HCEC 1CT (cell line): ENCODE data around the gene ULK4.

Source experiments
- DNase-seq: peaks from one replicate; pipeline ENCODE4 v3.0.0-alpha.2; 2017

Gene ULK4

DNA sequence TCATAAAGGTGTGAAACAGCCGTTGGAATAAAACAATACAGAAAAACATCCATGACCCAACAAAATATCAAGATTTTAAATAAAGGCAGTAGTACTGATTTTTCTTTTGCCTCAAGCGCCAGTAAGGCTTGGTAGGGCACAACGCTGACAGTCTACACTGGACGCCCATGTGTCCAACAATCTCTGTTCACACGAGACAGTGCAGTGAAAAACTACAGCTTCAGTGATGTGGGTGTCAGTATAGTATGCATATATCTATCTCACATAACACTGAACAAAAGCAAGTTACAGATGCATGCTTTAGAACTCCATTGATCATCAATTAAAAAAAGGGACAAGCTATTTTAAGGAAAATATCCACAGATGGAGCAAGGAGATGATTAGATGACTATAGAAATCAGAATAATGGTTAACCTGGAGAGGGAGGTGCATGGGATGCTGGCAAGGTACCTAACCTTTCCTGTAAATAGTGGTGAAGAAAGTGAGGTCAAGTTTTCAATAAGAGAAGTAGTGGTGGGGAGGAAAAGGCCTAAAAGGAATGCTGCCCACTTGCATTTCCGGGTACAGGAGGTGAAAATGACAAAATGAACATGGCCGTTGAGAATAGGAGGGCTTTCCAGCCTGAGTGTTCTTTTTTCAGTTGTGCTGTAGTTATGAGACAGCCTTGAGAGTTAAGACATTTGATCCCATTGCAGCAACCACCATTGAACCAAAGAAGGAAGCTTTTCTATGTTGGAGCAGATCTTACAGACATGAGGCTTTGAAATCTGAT lies 719.9 kb downstream of the ULK4 start:
- no peak for DNase-seq

GRCh38 chr3:41241161-41241560 lies 720.7 kb downstream of the ULK4 start:
- DNase-seq, result no peak

- DNase-seq, result no peak
Measured at GRCh38 chr3:41239587-41239986, 722.3 kb downstream of the ULK4 start.

DNA sequence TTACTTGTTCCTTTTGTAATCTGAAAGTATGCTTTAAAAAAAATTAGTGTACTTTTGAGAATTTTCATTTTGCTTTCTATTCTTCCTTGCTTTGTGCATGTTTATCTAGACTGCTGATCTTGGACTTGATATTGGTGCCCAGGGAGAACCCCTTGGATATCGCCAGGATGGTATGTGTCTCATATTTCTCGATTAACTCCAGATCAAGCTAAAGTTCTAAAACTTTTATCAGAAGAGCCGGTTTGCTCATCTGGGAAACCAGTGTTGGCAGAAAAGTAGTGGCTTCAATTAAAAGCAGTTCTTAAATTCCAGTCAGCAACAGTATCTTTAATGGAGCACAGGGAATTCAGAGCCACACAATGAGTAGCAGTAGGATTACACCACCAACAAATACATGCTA lies 724.0 kb downstream of the ULK4 start:
- no peak for DNase-seq

DNA sequence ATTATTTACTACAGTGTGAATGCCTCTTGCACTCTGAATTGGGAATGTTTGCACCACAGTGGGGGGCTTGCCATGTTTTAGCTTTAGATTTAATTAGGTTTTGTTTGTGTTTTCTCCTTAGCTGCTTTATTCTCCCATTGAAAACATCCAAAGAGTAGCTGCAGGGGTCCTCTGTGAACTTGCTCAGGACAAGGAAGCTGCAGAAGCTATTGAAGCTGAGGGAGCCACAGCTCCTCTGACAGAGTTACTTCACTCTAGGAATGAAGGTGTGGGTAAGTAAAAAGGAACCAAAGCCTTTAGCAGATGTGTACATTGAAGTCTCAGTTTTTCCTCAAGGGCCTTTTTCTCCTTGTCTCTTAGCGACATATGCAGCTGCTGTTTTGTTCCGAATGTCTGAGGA lies 725.7 kb downstream of the ULK4 start:
- DNase-seq, result no peak

DNA sequence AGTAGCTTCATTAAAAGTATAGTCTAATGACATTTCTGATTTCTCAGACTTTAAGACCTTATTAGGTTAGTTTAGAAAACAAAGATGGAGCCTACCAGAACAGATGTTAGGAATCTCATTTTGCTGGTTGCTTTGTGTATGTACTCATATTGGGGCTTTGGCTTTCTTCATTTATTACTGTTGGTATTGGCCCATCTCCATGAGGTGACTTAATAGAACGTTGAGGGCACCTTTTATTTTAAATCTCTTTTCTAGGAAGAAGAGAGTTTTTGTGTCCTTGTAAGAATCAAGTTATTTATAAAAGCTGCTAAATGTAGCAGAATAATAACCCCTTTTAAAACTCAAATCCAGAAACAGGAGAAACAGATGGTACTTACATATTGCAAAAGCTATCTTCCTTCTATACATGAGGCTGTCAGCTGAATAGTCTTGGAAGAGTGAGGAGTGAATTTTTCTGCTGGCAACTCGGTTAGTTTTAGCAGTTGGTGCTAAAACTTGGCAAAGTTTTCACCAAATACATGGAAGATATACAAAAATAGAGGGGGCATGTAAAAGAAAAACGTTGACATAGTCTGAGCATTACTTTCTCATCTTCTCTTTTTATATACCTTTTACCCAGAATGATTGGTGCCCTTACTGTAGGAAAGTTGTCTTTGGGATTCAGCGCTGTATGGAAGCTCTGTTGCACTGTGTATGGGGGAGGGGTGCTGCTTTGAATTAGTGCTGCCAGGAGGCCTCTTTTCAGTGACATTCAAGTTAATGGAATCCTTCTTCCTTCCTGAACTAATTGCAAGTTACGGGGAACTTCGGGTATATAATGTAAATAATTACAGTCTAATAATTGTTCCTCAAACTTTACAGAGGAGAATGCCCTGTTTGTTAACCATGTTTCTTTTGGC lies 726.8 kb downstream of the ULK4 start:
- peak; percentile 18 for DNase-seq

DNA sequence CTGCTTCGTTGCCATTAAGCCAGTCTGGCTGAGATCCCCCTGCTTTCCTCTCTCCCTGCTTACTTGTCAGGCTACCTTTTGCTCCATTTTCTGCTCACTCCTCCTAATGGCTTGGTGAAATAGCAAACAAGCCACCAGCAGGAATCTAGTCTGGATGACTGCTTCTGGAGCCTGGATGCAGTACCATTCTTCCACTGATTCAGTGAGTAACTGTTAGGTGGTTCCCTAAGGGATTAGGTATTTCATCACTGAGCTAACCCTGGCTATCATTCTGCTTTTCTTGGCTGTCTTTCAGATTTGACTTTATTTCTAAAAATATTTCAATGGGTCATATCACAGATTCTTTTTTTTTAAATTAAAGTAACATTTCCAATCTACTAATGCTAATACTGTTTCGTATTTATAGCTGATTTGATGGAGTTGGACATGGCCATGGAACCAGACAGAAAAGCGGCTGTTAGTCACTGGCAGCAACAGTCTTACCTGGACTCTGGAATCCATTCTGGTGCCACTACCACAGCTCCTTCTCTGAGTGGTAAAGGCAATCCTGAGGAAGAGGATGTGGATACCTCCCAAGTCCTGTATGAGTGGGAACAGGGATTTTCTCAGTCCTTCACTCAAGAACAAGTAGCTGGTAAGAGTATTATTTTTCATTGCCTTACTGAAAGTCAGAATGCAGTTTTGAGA lies 737.6 kb downstream of the ULK4 start:
- DNase-seq, result peak; percentile 85

- DNase-seq, result no peak
Measured at GRCh38 chr3:41223691-41224090, 738.2 kb downstream of the ULK4 start.

GRCh38 chr3:41223078-41223477 lies 738.8 kb downstream of the ULK4 start:
- no peak for DNase-seq

DNA sequence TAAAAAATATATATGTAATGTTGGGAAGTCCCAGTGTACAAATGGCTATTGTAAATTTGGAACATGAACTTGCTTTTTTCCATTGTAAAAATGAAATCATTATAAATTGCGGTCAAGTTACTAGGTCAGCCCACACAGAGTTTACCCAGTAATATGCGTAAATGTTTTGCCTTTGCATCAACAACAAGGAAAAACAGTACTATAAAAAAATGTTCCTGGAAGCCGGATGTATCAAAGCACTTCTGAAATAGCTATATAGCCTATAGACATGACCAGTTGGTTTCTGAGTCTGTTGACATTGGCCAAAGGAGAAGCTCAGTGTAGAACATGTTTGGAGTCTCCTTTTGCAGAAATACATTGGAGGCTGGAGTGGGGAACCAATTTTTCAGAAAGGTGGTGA lies 739.4 kb downstream of the ULK4 start:
- DNase-seq, result no peak

- DNase-seq, result no peak
Measured at GRCh38 chr3:41222012-41222411, 739.9 kb downstream of the ULK4 start.

DNA sequence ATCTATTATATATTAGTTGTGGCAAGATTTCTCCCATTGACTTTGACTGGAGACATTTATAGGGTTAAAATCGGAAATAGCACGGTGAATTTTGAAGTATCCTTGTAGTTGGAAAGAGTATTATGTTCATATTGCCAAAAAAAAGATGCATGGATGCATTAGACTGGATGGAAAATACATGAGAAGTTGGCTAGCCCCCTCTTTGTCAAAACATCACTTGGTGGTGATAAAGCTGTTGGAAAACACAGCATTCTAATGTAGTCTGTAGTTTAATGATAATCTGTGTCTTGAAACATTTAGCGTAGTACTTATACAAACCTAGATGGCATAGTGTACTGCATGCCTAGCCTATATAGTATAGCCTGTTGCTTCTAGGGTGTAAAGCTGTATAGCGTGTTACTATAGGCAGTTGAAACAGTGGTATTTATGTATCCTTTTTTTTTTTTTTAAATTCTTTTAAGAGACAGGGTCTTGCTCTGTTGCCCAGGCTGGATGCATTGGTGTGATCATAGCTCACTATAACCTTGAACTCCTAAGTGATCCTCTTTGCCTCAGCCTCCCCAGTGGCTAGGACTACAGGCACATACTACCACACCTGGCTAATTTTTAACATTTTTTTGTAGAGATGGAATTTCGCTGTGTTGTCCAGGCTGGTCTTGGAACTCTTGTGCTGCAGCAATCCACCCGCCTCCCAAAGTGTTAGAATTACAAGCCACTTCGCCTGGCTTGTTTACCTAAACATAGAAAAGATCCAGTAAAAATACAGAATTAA lies 740.8 kb downstream of the ULK4 start:
- DNase-seq, result no peak

GRCh38 chr3:41219424-41219823 lies 742.5 kb downstream of the ULK4 start:
- no peak for DNase-seq

DNA sequence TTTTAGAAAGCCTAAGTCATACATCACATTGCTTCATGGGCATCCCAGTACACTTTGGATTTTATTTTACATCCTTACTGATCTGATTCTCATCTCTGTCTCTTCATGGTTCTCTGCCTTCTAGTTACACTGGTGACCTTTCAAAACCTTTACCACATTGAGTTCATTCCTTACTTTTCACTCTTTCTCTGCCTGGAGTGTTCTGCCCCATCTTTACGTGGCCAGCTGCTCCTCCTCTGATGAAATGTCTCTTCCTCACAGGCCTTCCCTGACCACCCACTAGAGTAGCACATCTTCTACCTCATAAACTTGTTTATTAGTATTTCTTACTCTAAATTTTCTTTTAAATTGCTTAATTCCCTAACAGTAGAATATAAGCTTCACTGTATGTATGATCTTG lies 744.9 kb downstream of the ULK4 start:
- DNase-seq, result no peak

GRCh38 chr3:41216422-41216821 lies 745.5 kb downstream of the ULK4 start:
- DNase-seq, result no peak

- no peak for DNase-seq
Measured at GRCh38 chr3:41213588-41213987, 748.3 kb downstream of the ULK4 start.

DNA sequence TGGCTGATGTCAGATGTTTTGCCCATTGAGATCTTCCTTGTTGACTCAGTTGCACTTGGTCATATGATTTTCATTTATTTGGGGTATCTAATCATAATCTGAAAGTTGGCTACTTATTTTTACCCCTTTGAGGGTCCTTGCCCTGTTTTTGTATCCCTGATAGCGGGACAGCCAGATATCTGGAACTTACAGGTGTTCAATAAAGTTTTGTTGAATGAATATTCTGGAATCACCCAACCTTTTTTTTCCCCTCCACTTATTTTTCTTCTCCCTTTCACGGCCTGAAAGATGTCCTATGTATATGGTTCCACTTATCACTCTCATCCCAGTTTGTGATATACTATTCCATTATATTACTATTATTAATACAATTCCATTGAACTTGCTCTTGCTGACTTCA lies 749.8 kb downstream of the ULK4 start:
- no peak for DNase-seq

- DNase-seq, result no peak
Measured at GRCh38 chr3:41210966-41211365, 750.9 kb downstream of the ULK4 start.

- DNase-seq, result no peak
Measured at GRCh38 chr3:41209646-41210045, 752.3 kb downstream of the ULK4 start.

DNA sequence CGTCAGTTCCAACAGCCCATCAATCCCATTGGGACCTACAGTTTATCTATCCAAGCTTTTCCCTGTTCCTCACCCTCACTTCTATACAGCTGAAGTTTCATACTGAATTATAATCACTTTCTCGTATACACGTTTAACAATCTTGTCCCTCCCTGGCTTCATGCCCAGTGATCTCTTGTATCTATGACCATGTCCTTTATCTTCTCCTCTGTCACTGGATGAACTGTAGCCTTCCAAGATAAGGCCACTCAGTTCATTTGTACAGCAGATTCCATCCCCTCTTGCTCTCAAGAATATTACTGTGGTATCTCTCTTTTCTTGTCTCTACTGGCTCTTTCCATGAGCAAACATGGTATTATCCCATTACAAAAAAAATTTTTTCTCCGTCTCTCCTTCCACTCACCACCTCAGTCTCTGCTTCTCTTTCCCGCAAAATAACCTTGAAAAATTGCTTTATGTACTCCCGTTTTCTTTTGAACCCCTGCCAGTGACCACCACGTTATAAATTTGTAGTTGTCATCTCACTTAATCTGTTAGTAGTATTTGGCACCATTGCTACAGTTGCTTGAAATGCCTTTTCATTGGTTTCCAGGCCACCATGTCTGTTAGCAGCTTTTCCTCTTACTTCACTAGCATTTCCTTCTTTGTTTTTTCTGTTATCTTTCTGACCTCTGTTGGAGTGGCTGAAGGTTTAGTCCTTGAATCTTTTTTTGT lies 753.2 kb downstream of the ULK4 start:
- no peak for DNase-seq

DNA sequence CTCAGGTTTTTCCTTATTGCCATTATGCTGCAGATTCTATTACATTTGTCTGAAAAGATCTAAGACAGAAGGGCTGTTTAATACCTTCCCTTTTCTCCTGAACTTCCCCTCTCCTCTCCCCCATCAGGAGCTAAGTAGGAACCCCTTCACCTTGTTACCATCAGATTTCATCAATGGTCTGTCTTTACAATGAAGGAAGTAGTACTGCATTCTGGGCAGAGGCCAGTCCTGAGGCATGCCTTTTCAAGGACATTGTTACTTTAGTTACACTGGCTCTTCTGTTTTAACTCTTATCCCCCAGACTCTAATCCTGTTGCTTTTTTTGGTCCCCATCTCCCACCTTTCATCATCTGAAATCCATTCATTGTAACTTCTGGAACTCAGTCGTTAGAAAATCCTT lies 754.5 kb downstream of the ULK4 start:
- DNase-seq, result no peak

GRCh38 chr3:41205591-41205990 lies 756.3 kb downstream of the ULK4 start:
- no peak for DNase-seq
